GM13977 (cell line): ENCODE measurements around the gene KLHL42.

Experiments
- DNase-seq: peaks from one replicate; pipeline ENCODE4 v3.0.0; 2012; ENCODE audit warnings: low spot score
- in situ Hi-C: fragments of 300-500 bp; cut with MboI; formaldehyde crosslinking; loops from one replicate; pipeline ENCODE4 v1.12.0; 2022; ENCODE audit warnings: low sequenced_read_pairs, low pct_unique_long_range_greater_than_20kb, mixed read lengths, inconsistent platforms; ENCODE audit not compliant: unreplicated experiment
- TF ChIP-seq, protein P1 (sequence below): IDR thresholded peaks from 2 replicates; pipeline ENCODE4 v1.5.1; 2012; ENCODE audit warnings: mild to moderate bottlenecking, control low read depth; ENCODE audit not compliant: insufficient read depth; ENCODE audit errors: extremely low read depth, missing control alignments

The KLHL42 gene

DNA sequence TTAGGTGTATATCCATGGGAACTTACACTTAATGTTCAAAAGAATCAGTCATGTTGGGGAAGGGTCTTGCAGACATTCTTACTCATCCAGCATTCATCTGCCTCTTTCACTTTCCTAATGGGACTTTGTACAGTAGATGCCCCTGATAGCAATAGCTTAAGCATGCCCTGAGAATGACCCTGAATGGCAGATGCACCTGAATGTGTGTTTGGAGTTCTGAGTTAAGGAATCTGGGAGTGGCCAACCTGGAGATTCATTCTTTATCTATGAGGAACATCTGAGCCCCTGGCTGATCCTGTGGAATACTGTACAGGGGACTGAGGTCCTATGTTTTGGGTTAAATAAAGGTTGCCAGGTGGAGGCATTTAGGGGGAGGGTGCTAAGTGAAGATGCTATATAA lies 71.3 kb downstream of the KLHL42 start:
- in situ Hi-C loops: no loop called here
- DNase-seq: no peak
- TF ChIP-seq, protein P1, sequence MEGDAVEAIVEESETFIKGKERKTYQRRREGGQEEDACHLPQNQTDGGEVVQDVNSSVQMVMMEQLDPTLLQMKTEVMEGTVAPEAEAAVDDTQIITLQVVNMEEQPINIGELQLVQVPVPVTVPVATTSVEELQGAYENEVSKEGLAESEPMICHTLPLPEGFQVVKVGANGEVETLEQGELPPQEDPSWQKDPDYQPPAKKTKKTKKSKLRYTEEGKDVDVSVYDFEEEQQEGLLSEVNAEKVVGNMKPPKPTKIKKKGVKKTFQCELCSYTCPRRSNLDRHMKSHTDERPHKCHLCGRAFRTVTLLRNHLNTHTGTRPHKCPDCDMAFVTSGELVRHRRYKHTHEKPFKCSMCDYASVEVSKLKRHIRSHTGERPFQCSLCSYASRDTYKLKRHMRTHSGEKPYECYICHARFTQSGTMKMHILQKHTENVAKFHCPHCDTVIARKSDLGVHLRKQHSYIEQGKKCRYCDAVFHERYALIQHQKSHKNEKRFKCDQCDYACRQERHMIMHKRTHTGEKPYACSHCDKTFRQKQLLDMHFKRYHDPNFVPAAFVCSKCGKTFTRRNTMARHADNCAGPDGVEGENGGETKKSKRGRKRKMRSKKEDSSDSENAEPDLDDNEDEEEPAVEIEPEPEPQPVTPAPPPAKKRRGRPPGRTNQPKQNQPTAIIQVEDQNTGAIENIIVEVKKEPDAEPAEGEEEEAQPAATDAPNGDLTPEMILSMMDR: no peak

DNA sequence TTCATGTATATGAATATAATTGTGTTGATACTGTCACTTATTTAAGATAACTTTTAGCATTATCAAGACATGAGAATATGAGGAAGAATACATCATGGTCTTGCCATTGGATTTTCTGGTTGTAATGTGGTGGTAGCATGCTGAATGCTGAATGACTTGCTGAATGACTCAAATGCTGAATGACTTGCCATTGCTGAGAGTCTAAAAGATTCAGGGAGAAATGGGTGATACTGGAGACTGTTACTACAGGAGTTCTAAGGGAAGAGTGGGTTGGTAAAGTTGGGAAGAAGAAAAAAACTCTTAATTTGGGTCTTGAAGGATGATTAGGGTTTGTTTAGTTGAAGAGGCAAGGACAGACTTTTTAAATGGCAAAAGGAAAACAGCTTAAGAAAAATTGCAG lies 72.1 kb downstream of the KLHL42 start:
- no peak for DNase-seq
- TF ChIP-seq, protein P1: no peak
- in situ Hi-C loops: no loop called here
